Breast epithelium (tissue), 4 donors: ENCODE data around the gene FAM180B. TPM values are rescaled to one million over a fixed set of nuclear protein-coding genes. Genes with fewer than 3 reads are reported as not detected.
A peak's percentile ranks its signal among the peaks of the same experiment; 100 is the strongest.

ENCODE experiments used
- DNase-seq, 2 donors: peaks; one replicate each; pipeline ENCODE4 v3.0.0-alpha.2; 2019; ENCODE audit warnings: low spot score in 2 of 2
- H3K27ac ChIP-seq, 2 donors: fragments of 200-600 bp; sonication (generic) in 1 of 2; one replicate each; pipeline ENCODE4 v1.5.1; 2016 to 2019; ENCODE audit warnings: mild to moderate bottlenecking in 1 of 2
- H3K27me3 ChIP-seq, 2 donors: fragments of 200-600 bp; sonication (generic) in 1 of 2; one replicate each; pipeline versions ENCODE4 v1.5.1 to v1.6.0; 2017 to 2019; ENCODE audit warnings: control low read depth in 1 of 2, mild to moderate bottlenecking in 1 of 2
- H3K36me3 ChIP-seq: fragments of 200-600 bp; one replicate; pipeline ENCODE4 v1.5.1; 2019
- H3K4me1 ChIP-seq, 2 donors: fragments of 200-600 bp; sonication (generic); one replicate each; pipeline ENCODE4 v1.5.1; 2016 to 2019; ENCODE audit warnings: control low read depth in 1 of 2
- H3K4me3 ChIP-seq, 3 donors: fragments of 200-600 bp; sonication (generic); 1 replicate in 2 of 3; 2 replicates in 1 of 3; pipeline ENCODE4 v1.5.1; 2016 to 2019; ENCODE audit warnings: mild to moderate bottlenecking in 3 of 3, moderate library complexity in 2 of 3
- H3K9me3 ChIP-seq, 2 donors: fragments of 200-600 bp; sonication (generic) in 1 of 2; one replicate each; pipeline ENCODE4 v1.5.1; 2016 to 2019; ENCODE audit warnings: control low read depth in 1 of 2
- CTCF ChIP-seq, 3 donors: fragments of 450-650 bp; IDR thresholded peaks; one replicate each; pipeline ENCODE4 v1.5.1; 2016 to 2017; ENCODE audit warnings: antibody characterized with exemption in 3 of 3, mild to moderate bottlenecking in 3 of 3, moderate library complexity in 3 of 3
- POLR2A ChIP-seq: fragments of 450-650 bp; IDR thresholded peaks from one replicate; pipeline ENCODE4 v1.6.1; 2016; ENCODE audit warnings: antibody characterized with exemption, mild to moderate bottlenecking, moderate library complexity
- POLR2AphosphoS5 ChIP-seq, 3 donors: sonication (generic); formaldehyde crosslinking; IDR thresholded peaks; one replicate each; pipeline ENCODE4 v1.6.1; 2017; ENCODE audit warnings: antibody characterized with exemption in 3 of 3
- intact Hi-C: fragments of 100-400 bp; cut with DNase I; formaldehyde crosslinking; loops from one replicate; pipeline ENCODE4 v1.15.1; 2023; ENCODE audit warnings: low total_unique reads
- total RNA-seq, 3 donors: library from RNA; depleted of rRNA; stranded (reverse); fragments of >200 nt; gene quantifications; one replicate each; pipeline ENCODE4 v1.1.0, GENCODE V29; 2016

The FAM180B gene
- 10 to 100 TPM in 1 of 3 donors, not detected in 2; 11.2 TPM for total RNA-seq

GRCh38 chr11:47586098-47586855 lies at the start of gene FAM180B:
Gene FAM180B (plus strand): TSS chr11:47586678. CDS start chr11:47586769, 91 bp downstream.
- TF ChIP-seq POLR2A (no peak), CTCF (IDR thresholded peaks at IDR 0.05) (no peak)
- Histone ChIP-seq H3K9me3 (no peaks in the 10 kb centered on the region), H3K4me1 (no peaks in the 10 kb centered on the region), H3K27me3 (no peaks in the 10 kb centered on the region), H3K27ac (peak within 1 kb of the TSS in 1 of 2 donors; percentile 72), H3K36me3 (no peaks in the 10 kb centered on the region), H3K4me3 (peak within 1 kb of the TSS in 1 of 3 donors; percentile 21)
- DNase-seq, result no peak
- intact Hi-C loops, result no loop called here

- TF ChIP-seq POLR2A (no peak), POLR2AphosphoS5 (IDR thresholded peaks at IDR 0.05) (no peak), CTCF (IDR thresholded peaks at IDR 0.05) (no peak)
- intact Hi-C loops, result no loop called here
- Histone ChIP-seq H3K27ac (no peak overlapping the region), H3K36me3 (no peaks in the 10 kb centered on the region), H3K4me1 (peaks cover 3 to 13% of the 10 kb centered on the region in 2 donors), H3K27me3 (no peaks in the 10 kb centered on the region), H3K9me3 (no peaks in the 10 kb centered on the region), H3K4me3 (no peak overlapping the region)
- no peak for DNase-seq
Measured at GRCh38 chr11:47536915-47537314, 49.6 kb upstream of the FAM180B start.

GRCh38 chr11:47538741-47539565 lies 47.5 kb upstream of the FAM180B start:
- no peak for DNase-seq
- peaks cover 3 to 7% of the 10 kb centered on the region in 2 donors for H3K4me1 ChIP-seq

GRCh38 chr11:47539681-47540039 lies 46.8 kb upstream of the FAM180B start:
- DNase-seq, result no peak
- H3K4me1 ChIP-seq, result peaks cover 3 to 7% of the 10 kb centered on the region in 2 donors
- no peaks in the 10 kb centered on the region for H3K27me3 ChIP-seq
- no peaks in the 10 kb centered on the region for H3K9me3 ChIP-seq
- no peak overlapping the region for H3K4me3 ChIP-seq
- H3K27ac ChIP-seq, result no peak overlapping the region
- no peak for TF ChIP-seq POLR2A
- no peak for TF ChIP-seq POLR2AphosphoS5 (IDR thresholded peaks at IDR 0.05)
- no peak for TF ChIP-seq CTCF (IDR thresholded peaks at IDR 0.05)
- intact Hi-C loops, result loop anchor here (1.0 kb wide), 1 partner anchor 10 kb away; no protein-coding TSS in a partner anchor
- H3K36me3 ChIP-seq, result no peaks in the 10 kb centered on the region

More at GRCh38 chr11:47538741-47539565, 47.5 kb upstream of the FAM180B start:
- no peak overlapping the region for H3K27ac ChIP-seq
- no peak overlapping the region for H3K4me3 ChIP-seq
- TF ChIP-seq POLR2AphosphoS5 (IDR thresholded peaks at IDR 0.05), result no peak
- no peak for TF ChIP-seq POLR2A
- no peak for TF ChIP-seq CTCF (IDR thresholded peaks at IDR 0.05)
- no peaks in the 10 kb centered on the region for H3K9me3 ChIP-seq
- intact Hi-C loops, result no loop called here
- H3K36me3 ChIP-seq, result no peaks in the 10 kb centered on the region
- no peaks in the 10 kb centered on the region for H3K27me3 ChIP-seq

GRCh38 chr11:47541070-47541469 lies 45.4 kb upstream of the FAM180B start:
- TF ChIP-seq POLR2A, result no peak
- no peak for TF ChIP-seq CTCF (IDR thresholded peaks at IDR 0.05)
- Histone ChIP-seq H3K4me1 (peaks cover 3 to 7% of the 10 kb centered on the region in 2 donors), H3K4me3 (no peak overlapping the region), H3K36me3 (no peaks in the 10 kb centered on the region), H3K27ac (no peak overlapping the region), H3K9me3 (no peaks in the 10 kb centered on the region), H3K27me3 (no peaks in the 10 kb centered on the region)
- intact Hi-C loops, result no loop called here
- no peak for DNase-seq
